CD14-positive monocyte (primary cell): ENCODE results near the gene CREG1. TPM values are rescaled to one million over a fixed set of nuclear protein-coding genes. Genes with fewer than 3 reads are reported as not detected.

Experiments used
- DNase-seq, 3 donors: peaks; one replicate each; pipeline ENCODE4 v3.0.0-alpha.2; 2011 to 2022
- H2AFZ ChIP-seq: 2 replicates; pipeline ENCODE4 v1.6.0; 2012; ENCODE audit warnings: mild to moderate bottlenecking, low read depth, low read length, inconsistent platforms; ENCODE audit not compliant: insufficient read depth, poor library complexity, severe bottlenecking
- H3K27ac ChIP-seq, 2 donors: 1 replicate in 1 of 2; 2 replicates in 1 of 2; pipeline ENCODE4 v1.5.1; 2012 to 2013; ENCODE audit warnings: low read length in 2 of 2, control low read depth in 1 of 2, inconsistent platforms in 1 of 2, low read depth in 1 of 2, mild to moderate bottlenecking in 1 of 2
- H3K27me3 ChIP-seq, 2 donors: one replicate each; pipeline versions ENCODE4 v1.6.0 to v1.6.1; 2011 to 2013; ENCODE audit warnings: low read length in 2 of 2; ENCODE audit not compliant: control insufficient read depth in 2 of 2, insufficient read depth in 2 of 2
- H3K36me3 ChIP-seq, 2 donors: replicated peaks in 1 of 2; 1 replicate in 1 of 2; 2 replicates in 1 of 2; pipeline versions ENCODE4 v1.5.1 to v1.6.1; 2012 to 2013; ENCODE audit warnings: low read length in 2 of 2, control low read depth in 1 of 2, inconsistent platforms in 1 of 2, mild to moderate bottlenecking in 1 of 2; ENCODE audit not compliant: insufficient read depth in 2 of 2, control insufficient read depth in 1 of 2
- H3K4me1 ChIP-seq, 2 donors: 1 replicate in 1 of 2; 2 replicates in 1 of 2; pipeline versions ENCODE4 v1.5.1 to v1.6.1; 2012 to 2013; ENCODE audit warnings: low read length in 2 of 2, control low read depth in 1 of 2, inconsistent platforms in 1 of 2, mild to moderate bottlenecking in 1 of 2, moderate library complexity in 1 of 2; ENCODE audit not compliant: insufficient read depth in 2 of 2, control insufficient read depth in 1 of 2
- H3K4me2 ChIP-seq: replicated peaks from 2 replicates; pipeline ENCODE3; 2012; ENCODE audit warnings: low read length, moderate library complexity, mild to moderate bottlenecking; ENCODE audit not compliant: poor library complexity, severe bottlenecking; ENCODE audit errors: extremely low read depth
- H3K4me3 ChIP-seq, 3 experiments: fragments of 200-600 bp in 1 of 3; sonication (generic) in 1 of 3; replicated peaks in 1 of 3; 1 replicate in 2 of 3; 2 replicates in 1 of 3; pipeline ENCODE4 v1.5.1; 2011 to 2013; ENCODE audit warnings: low read length in 3 of 3, mild to moderate bottlenecking in 3 of 3, control low read depth in 2 of 3, low read depth in 2 of 3, inconsistent platforms in 1 of 3, moderate library complexity in 1 of 3
- H3K79me2 ChIP-seq: 2 replicates; pipeline ENCODE4 v1.6.0; 2012; ENCODE audit warnings: mild to moderate bottlenecking, control low read depth, inconsistent platforms, low read length, moderate library complexity; ENCODE audit not compliant: insufficient read depth
- H3K9ac ChIP-seq: 2 replicates; pipeline ENCODE4 v1.6.0; 2017; ENCODE audit warnings: low read length, mild to moderate bottlenecking; ENCODE audit not compliant: insufficient read depth, poor library complexity, severe bottlenecking
- H3K9me3 ChIP-seq, 2 donors: replicated peaks in 1 of 2; 1 replicate in 1 of 2; 2 replicates in 1 of 2; pipeline versions ENCODE4 v1.5.1 to v1.6.1; 2012 to 2013; ENCODE audit warnings: low read length in 2 of 2, control low read depth in 1 of 2; ENCODE audit not compliant: control insufficient read depth in 1 of 2, insufficient read depth in 1 of 2
- H4K20me1 ChIP-seq: 2 replicates; pipeline ENCODE4 v1.6.0; 2012; ENCODE audit warnings: mild to moderate bottlenecking, low read length, control low read depth, moderate library complexity; ENCODE audit not compliant: insufficient read depth
- H3K27ac Mint-ChIP-seq, 7 donors: one replicate each; pipeline ENCODE4 v1.8.0; 2020; ENCODE audit warnings: mild to moderate bottlenecking in 7 of 7, mixed read lengths in 7 of 7, moderate library complexity in 6 of 7, inconsistent platforms in 2 of 7
- H3K27me3 Mint-ChIP-seq, 3 donors: one replicate each; pipeline ENCODE4 v1.8.0; 2021 to 2022; ENCODE audit warnings: low read depth in 3 of 3, mild to moderate bottlenecking in 3 of 3, mixed read lengths in 3 of 3, moderate library complexity in 3 of 3, inconsistent platforms in 1 of 3
- H3K36me3 Mint-ChIP-seq, 2 donors: one replicate each; pipeline ENCODE4 v1.8.0; 2020; ENCODE audit warnings: mixed read lengths in 2 of 2, inconsistent platforms in 1 of 2, mild to moderate bottlenecking in 1 of 2
- H3K4me1 Mint-ChIP-seq: one replicate; pipeline ENCODE4 v1.8.0; 2020; ENCODE audit warnings: mild to moderate bottlenecking, mixed read lengths
- H3K4me3 Mint-ChIP-seq, 2 donors: one replicate each; pipeline ENCODE4 v1.8.0; 2020; ENCODE audit warnings: mild to moderate bottlenecking in 2 of 2, mixed read lengths in 2 of 2, moderate library complexity in 1 of 2
- H3K9me3 Mint-ChIP-seq, 7 donors: one replicate each; pipeline ENCODE4 v1.8.0; 2020 to 2022; ENCODE audit warnings: mixed read lengths in 7 of 7, mild to moderate bottlenecking in 6 of 7, moderate library complexity in 6 of 7, inconsistent platforms in 2 of 7
- CTCF ChIP-seq: fragments of 200-600 bp; IDR thresholded peaks from one replicate; pipeline ENCODE4 v1.8.0; 2022; ENCODE audit warnings: antibody characterized with exemption, mild to moderate bottlenecking
- WGBS: methylation state at CpG from one replicate; pipeline ENCODE4 v1.1.5; 2013; ENCODE audit warnings: missing lambda C conversion rate; ENCODE audit not compliant: insufficient coverage; 5-methylcytosine and 5-hydroxymethylcytosine counted together
- intact Hi-C, 2 donors: fragments of 100-400 bp; cut with micrococcal nuclease; formaldehyde crosslinking; loops; one replicate each; pipeline versions ENCODE4 v1.15.0 to v1.15.1; 2023
- polyA plus RNA-seq, 3 donors: library from polyadenylated mRNA; depleted of rRNA in 1 of 3; unstranded in 2 of 3; stranded (reverse) in 1 of 3; fragments of 300-500 nt in 2 of 3; fragments of >200 nt in 1 of 3; fragmentation: Illumina TruSeq in 2 of 3; gene quantifications; 1 replicate in 2 of 3; 2 replicates in 1 of 3; pipeline ENCODE4 v1.2.3, GENCODE V29; 2012 to 2021

The CREG1 gene
- polyA plus RNA-seq, 3 donors = 150 to 309 (median 248) TPM

- Mint-ChIP-seq H3K27me3 (peaks cover 0 to 5% (median 2%) of the 10 kb centered on the region in 3 donors), H3K4me1 (peaks cover 11% of the 10 kb centered on the region), H3K9me3 (peaks cover 0 to 3% (median 0%) of the 10 kb centered on the region in 7 donors), H3K36me3 (no peaks in the 10 kb centered on the region), H3K4me3 (no peak overlapping the region), H3K27ac (no peak overlapping the region)
- H3K27me3 ChIP-seq = no peaks in the 10 kb centered on the region
- no peaks in the 10 kb centered on the region for H3K4me1 ChIP-seq
- intact Hi-C loops = no loop called here
- no peak overlapping the region for H3K4me2 ChIP-seq
- TF ChIP-seq CTCF = no peak
- no CpG with 5 or more reads among the region's 2 CpGs for WGBS
- H3K36me3 ChIP-seq = no peaks in the 10 kb centered on the region
- H3K79me2 ChIP-seq = no peaks in the 10 kb centered on the region
- H3K9ac ChIP-seq = no peak overlapping the region
- no peaks in the 10 kb centered on the region for H4K20me1 ChIP-seq
- no peak overlapping the region for H3K27ac ChIP-seq
- DNase-seq = no peak
- H3K9me3 ChIP-seq = no peaks in the 10 kb centered on the region
- H2AFZ ChIP-seq = no peak overlapping the region
- no peak overlapping the region for H3K4me3 ChIP-seq
Observed at GRCh38 chr1:167493372-167493771, 60.2 kb downstream of the CREG1 start.

GRCh38 chr1:167492481-167492910 lies 61.1 kb downstream of the CREG1 start:
- peaks cover 11% of the 10 kb centered on the region for H3K4me1 Mint-ChIP-seq
- intact Hi-C loops = no loop called here

More at GRCh38 chr1:167492481-167492910, 61.1 kb downstream of the CREG1 start:
- H3K4me2 ChIP-seq = no peak overlapping the region
- no peak for DNase-seq
- H3K9me3 ChIP-seq = no peaks in the 10 kb centered on the region
- no peak overlapping the region for H3K9ac ChIP-seq
- no peak overlapping the region for H3K27ac ChIP-seq
- no peak overlapping the region for H3K4me3 Mint-ChIP-seq
- no peaks in the 10 kb centered on the region for H3K27me3 ChIP-seq
- H3K36me3 Mint-ChIP-seq = no peaks in the 10 kb centered on the region
- peaks cover 0 to 5% (median 2%) of the 10 kb centered on the region in 3 donors for H3K27me3 Mint-ChIP-seq
- H3K36me3 ChIP-seq = no peaks in the 10 kb centered on the region
- H2AFZ ChIP-seq = no peak overlapping the region
- no peaks in the 10 kb centered on the region for H3K79me2 ChIP-seq
- H4K20me1 ChIP-seq = no peaks in the 10 kb centered on the region
- no peak overlapping the region for H3K27ac Mint-ChIP-seq
- no peak for TF ChIP-seq CTCF
- WGBS = no CpG with 5 or more reads among the region's 5 CpGs
- no peak overlapping the region for H3K4me3 ChIP-seq
- no peaks in the 10 kb centered on the region for H3K4me1 ChIP-seq
- peaks cover 0 to 3% (median 0%) of the 10 kb centered on the region in 7 donors for H3K9me3 Mint-ChIP-seq
